Activated CD4-positive, alpha-beta T cell treated with anti-CD3 and anti-CD28 coated beads for 48 hours (primary cell): ENCODE results near the gene SART3.
A peak's percentile ranks its signal among the peaks of the same experiment; 100 is the strongest.
"Not testable (repeated sequence)": the region's sequence is repeated elsewhere in the genome, so short reads cannot be mapped to it uniquely, and the experiment has no call there.

Source experiments
- DNase-seq: peaks from one replicate; pipeline ENCODE4 v3.0.0-alpha.2; 2020

The SART3 gene

GRCh38 chr12:108578813-108579212 is 17.8 kb upstream of the SART3 start:
- DNase-seq = no peak

GRCh38 chr12:108578264-108578663 is 17.3 kb upstream of the SART3 start:
- DNase-seq = no peak

GRCh38 chr12:108577458-108577857 is 16.5 kb upstream of the SART3 start:
- no peak for DNase-seq

- DNase-seq = no peak
Measured at GRCh38 chr12:108576660-108577234, 15.8 kb upstream of the SART3 start.

GRCh38 chr12:108575199-108575912 is 14.4 kb upstream of the SART3 start:
- no peak for DNase-seq

GRCh38 chr12:108574276-108574675 is 13.3 kb upstream of the SART3 start:
- DNase-seq = not testable (repeated sequence)

- peak; percentile 51 for DNase-seq
Measured at GRCh38 chr12:108573317-108573716, 12.3 kb upstream of the SART3 start.

- DNase-seq = no peak
Measured at GRCh38 chr12:108572166-108572790, 11.3 kb upstream of the SART3 start.

- DNase-seq = no peak
Measured at GRCh38 chr12:108571609-108572165, 10.7 kb upstream of the SART3 start.

- DNase-seq = no peak
Measured at GRCh38 chr12:108570743-108571608, 10.0 kb upstream of the SART3 start.

GRCh38 chr12:108568338-108569154 is 7.6 kb upstream of the SART3 start:
- DNase-seq = peak; percentile 79

GRCh38 chr12:108567406-108568337 is 6.7 kb upstream of the SART3 start:
- no peak for DNase-seq

GRCh38 chr12:108566452-108566851 is 5.5 kb upstream of the SART3 start:
- DNase-seq = no peak

- peak; percentile 74 for DNase-seq
Measured at GRCh38 chr12:108565976-108566375, 5.0 kb upstream of the SART3 start.

GRCh38 chr12:108565146-108565545 is 4.2 kb upstream of the SART3 start:
- no peak for DNase-seq

- no peak for DNase-seq
Measured at GRCh38 chr12:108564724-108565123, 3.8 kb upstream of the SART3 start.

- no peak for DNase-seq
Measured at GRCh38 chr12:108563804-108564151, 2.8 kb upstream of the SART3 start.

GRCh38 chr12:108563136-108563803 is 2.3 kb upstream of the SART3 start:
- peak; percentile 92 for DNase-seq

- peak; percentile 99 for DNase-seq
Measured at GRCh38 chr12:108562348-108563135, 1.6 kb upstream of the SART3 start, which contains the start of gene ISCU. Gene ISCU, plus strand, starts transcription at chr12:108562596. Its CDS starts 27 bp downstream, at chr12:108562623.
